IMR-90 (cell line): ENCODE data around the gene OR56B1. TPM values are rescaled to one million over a fixed set of nuclear protein-coding genes. Genes with fewer than 3 reads are reported as not detected.

Experiments
- ATAC-seq: fragments of 200-7000 bp; cut with Tn5 transposase; 2 replicates; pipeline ENCODE4 v1.9.1; 2020; ENCODE audit warnings: low read depth, mild to moderate bottlenecking, moderate library complexity
- BruUV-seq: library from RNA; stranded (reverse); fragments of 400-500 nt; replicated peaks from 2 replicates; lab custom pipeline; 2021; lab: Mats Ljungman, UMichigan
- CTCF ChIA-PET: fragments of 300-600 bp; formaldehyde crosslinking; extraction: SDS; loops from one replicate; lab custom pipeline; 2021; ENCODE audit warnings: antibody characterized with exemption; lab: Yijun Ruan, JAX
- POLR2A ChIA-PET: fragments of 300-600 bp; sonication (Branson Sonifier 250); formaldehyde crosslinking; loops from one replicate; lab custom pipeline; 2022; ENCODE audit warnings: antibody characterized with exemption; ENCODE audit not compliant: unreplicated experiment; lab: Charles Lee
- DNase-seq: peaks from one replicate; pipeline ENCODE4 v3.0.0; 2013
- H2AFZ ChIP-seq: replicated peaks from 2 replicates; pipeline ENCODE3; 2013; ENCODE audit warnings: low read length, mild to moderate bottlenecking; ENCODE audit not compliant: poor library complexity
- H2AK5ac ChIP-seq: 2 replicates; pipeline ENCODE4 v1.6.1; 2013; ENCODE audit warnings: low read depth, low read length, inconsistent platforms
- H2AK9ac ChIP-seq: replicated peaks from 2 replicates; pipeline ENCODE3; 2013; ENCODE audit warnings: mild to moderate bottlenecking, low read depth, low read length, moderate library complexity; ENCODE audit not compliant: poor library complexity
- H2BK120ac ChIP-seq: 2 replicates; pipeline ENCODE4 v1.6.1; 2013; ENCODE audit warnings: low read depth, low read length, inconsistent platforms
- H2BK15ac ChIP-seq: 3 replicates; pipeline ENCODE4 v1.6.1; 2013; ENCODE audit warnings: low read depth, low read length, inconsistent platforms
- H2BK20ac ChIP-seq: 2 replicates; pipeline ENCODE4 v1.6.1; 2013; ENCODE audit warnings: low read depth, mild to moderate bottlenecking, inconsistent platforms, low read length, moderate library complexity
- H2BK5ac ChIP-seq: 2 replicates; pipeline ENCODE4 v1.6.1; 2013; ENCODE audit warnings: mild to moderate bottlenecking, low read depth, low read length, inconsistent platforms; ENCODE audit not compliant: poor library complexity, severe bottlenecking
- H3K14ac ChIP-seq: replicated peaks from 2 replicates; pipeline ENCODE4 v1.6.1; 2013; ENCODE audit warnings: low read depth, low read length, inconsistent platforms
- H3K18ac ChIP-seq: 2 replicates; pipeline ENCODE4 v1.6.1; 2013; ENCODE audit warnings: low read depth, low read length, control low read depth
- H3K23ac ChIP-seq: 2 replicates; pipeline ENCODE4 v1.6.1; 2013; ENCODE audit warnings: low read depth, low read length, inconsistent platforms
- H3K27ac ChIP-seq: 2 replicates; pipeline ENCODE4 v1.5.1; 2013; ENCODE audit warnings: mild to moderate bottlenecking, control low read depth, low read length; ENCODE audit not compliant: insufficient read depth
- H3K27me3 ChIP-seq: 2 replicates; pipeline ENCODE4 v1.6.1; 2013; ENCODE audit warnings: low read length; ENCODE audit not compliant: control insufficient read depth, insufficient read depth
- H3K36me3 ChIP-seq: 2 replicates; pipeline ENCODE4 v1.6.1; 2013; ENCODE audit warnings: low read length, mixed read lengths; ENCODE audit not compliant: control insufficient read depth, insufficient read depth
- H3K4ac ChIP-seq: 2 replicates; pipeline ENCODE4 v1.6.1; 2013; ENCODE audit warnings: low read depth, low read length, inconsistent platforms
- H3K4me1 ChIP-seq: 2 replicates; pipeline ENCODE4 v1.6.1; 2013; ENCODE audit warnings: low read length, mixed read lengths; ENCODE audit not compliant: control insufficient read depth, insufficient read depth
- H3K4me2 ChIP-seq: 2 replicates; pipeline ENCODE4 v1.6.1; 2013; ENCODE audit warnings: low read depth, mild to moderate bottlenecking, control low read depth, low read length, moderate library complexity
- H3K4me3 ChIP-seq: 2 replicates; pipeline ENCODE4 v1.5.1; 2013; ENCODE audit warnings: low read depth, mild to moderate bottlenecking, control low read depth, low read length, moderate library complexity; ENCODE audit not compliant: insufficient read depth
- H3K56ac ChIP-seq: 2 replicates; pipeline ENCODE4 v1.6.1; 2013; ENCODE audit warnings: low read length, inconsistent platforms; ENCODE audit not compliant: insufficient read depth; ENCODE audit errors: extremely low read depth
- H3K79me1 ChIP-seq, 2 experiments: 2 replicates each; pipeline ENCODE4 v1.6.1; 2013; ENCODE audit warnings: low read length in 2 of 2, inconsistent platforms in 1 of 2, low read depth in 1 of 2
- H3K9ac ChIP-seq: 2 replicates; pipeline ENCODE4 v1.6.1; 2013; ENCODE audit warnings: low read depth, low read length, control low read depth
- H3K9me1 ChIP-seq: 2 replicates; pipeline ENCODE4 v1.6.1; 2013; ENCODE audit warnings: low read length, inconsistent platforms; ENCODE audit not compliant: insufficient read depth
- H3K9me3 ChIP-seq: 2 replicates; pipeline ENCODE4 v1.6.1; 2013; ENCODE audit warnings: low read length; ENCODE audit not compliant: control insufficient read depth, insufficient read depth
- H4K20me1 ChIP-seq: 2 replicates; pipeline ENCODE4 v1.6.1; 2013; ENCODE audit warnings: low read length, inconsistent platforms; ENCODE audit not compliant: insufficient read depth
- H4K5ac ChIP-seq: 2 replicates; pipeline ENCODE4 v1.6.1; 2013; ENCODE audit warnings: mild to moderate bottlenecking, low read depth, low read length, control low read depth
- H4K8ac ChIP-seq, 2 experiments: 2 replicates each; pipeline ENCODE4 v1.6.1; 2013; ENCODE audit warnings: low read depth in 2 of 2, low read length in 2 of 2, control low read depth in 1 of 2, inconsistent platforms in 1 of 2
- H4K91ac ChIP-seq: 2 replicates; pipeline ENCODE4 v1.6.1; 2013; ENCODE audit warnings: low read depth, low read length, inconsistent platforms; ENCODE audit not compliant: insufficient read depth
- BHLHE40 ChIP-seq: fragments of 150-350 bp; IDR thresholded peaks from 2 replicates; pipeline ENCODE4 v1.6.1; 2016; ENCODE audit warnings: mild to moderate bottlenecking, low read depth, low read length
- CEBPB ChIP-seq: IDR thresholded peaks from 2 replicates; pipeline ENCODE4 v1.6.1; 2012; ENCODE audit warnings: low read depth, low read length, improper control_type of control experiment
- CHD1 ChIP-seq: IDR thresholded peaks from 2 replicates; pipeline ENCODE4 v1.6.1; 2012; ENCODE audit warnings: low read depth, low read length, improper control_type of control experiment
- FOS ChIP-seq: fragments of 150-350 bp; IDR thresholded peaks from 2 replicates; pipeline ENCODE4 v1.6.1; 2016; ENCODE audit warnings: low read depth, low read length
- MAFK ChIP-seq: IDR thresholded peaks from 2 replicates; pipeline ENCODE4 v1.6.1; 2012; ENCODE audit warnings: low read depth, low read length, improper control_type of control experiment
- MXI1 ChIP-seq: IDR thresholded peaks from 2 replicates; pipeline ENCODE4 v1.6.1; 2012; ENCODE audit warnings: low read depth, mild to moderate bottlenecking, low read length, moderate library complexity, borderline replicate concordance
- NFE2L2 ChIP-seq: fragments of 150-350 bp; IDR thresholded peaks from 2 replicates; pipeline ENCODE4 v1.6.1; 2016; ENCODE audit warnings: low read depth, mild to moderate bottlenecking, low read length
- POLR2A ChIP-seq: IDR thresholded peaks from 2 replicates; pipeline ENCODE4 v1.6.1; 2012; ENCODE audit warnings: mild to moderate bottlenecking, low read depth, low read length
- RAD21 ChIP-seq: IDR thresholded peaks from 2 replicates; pipeline ENCODE4 v1.6.1; 2012; ENCODE audit warnings: low read length, improper control_type of control experiment
- RCOR1 ChIP-seq: IDR thresholded peaks from 2 replicates; pipeline ENCODE4 v1.6.1; 2012; ENCODE audit warnings: mild to moderate bottlenecking, low read length, improper control_type of control experiment; ENCODE audit not compliant: insufficient replicate concordance
- RFX5 ChIP-seq: IDR thresholded peaks from 2 replicates; pipeline ENCODE4 v1.8.0; 2012; ENCODE audit warnings: low read depth, mild to moderate bottlenecking, low read length, moderate library complexity
- WGBS, 2 experiments: methylation state at CpG; one replicate each; pipeline versions ENCODE4 v1.1.5 to v1.1.7; 2013; ENCODE audit warnings: missing lambda C conversion rate in 2 of 2; ENCODE audit not compliant: insufficient read length in 1 of 2; ENCODE audit errors: extremely low coverage in 2 of 2; 5-methylcytosine and 5-hydroxymethylcytosine counted together
- dilution Hi-C: fragments of 300-500 bp; cut with HindIII; formaldehyde crosslinking; loops from one replicate; pipeline ENCODE4 v1.14.3; 2018; ENCODE audit warnings: low sequenced_read_pairs; ENCODE audit not compliant: unreplicated experiment
- in situ Hi-C: fragments of 300-500 bp; cut with MboI; formaldehyde crosslinking; loops from 3 replicates; pipeline ENCODE4 v1.14.3; 2019; ENCODE audit warnings: low sequenced_read_pairs, inconsistent platforms, mixed read lengths
- intact Hi-C: fragments of 100-400 bp; cut with micrococcal nuclease; formaldehyde crosslinking; loops from 2 replicates; pipeline ENCODE4 v1.10.0; 2022
- polyA plus RNA-seq, 3 experiments: library from polyadenylated mRNA; depleted of rRNA; stranded (reverse); fragments of >200 nt; gene quantifications; 2 replicates each; pipeline ENCODE4 v1.2.3, GENCODE V29; 2012; ENCODE audit warnings: low replicate concordance in 1 of 3
- total RNA-seq: library from RNA; depleted of rRNA; stranded (reverse); fragments of >200 nt; gene quantifications from 2 replicates; pipeline ENCODE4 v1.2.3, GENCODE V29; 2012
- TF ChIP-seq, protein P1 (sequence below): conservative IDR thresholded peaks from 2 replicates; pipeline ENCODE4 v1.5.1; 2012; ENCODE audit warnings: mild to moderate bottlenecking, low read depth, low read length, improper control_type of control experiment
- TF ChIP-seq, protein P2 (sequence below): fragments of 150-350 bp; IDR thresholded peaks from 2 replicates; pipeline ENCODE4 v1.6.1; 2017; ENCODE audit warnings: mild to moderate bottlenecking, antibody characterized with exemption, low read length, low read depth
- TF ChIP-seq, protein P3 (sequence below): fragments of 150-350 bp; IDR thresholded peaks from 2 replicates; pipeline ENCODE4 v1.6.1; 2016; ENCODE audit warnings: low read depth, mild to moderate bottlenecking, low read length, moderate library complexity, borderline replicate concordance

The OR56B1 gene
- total and polyA plus RNA-seq, 2 of the 4 experiments (the other 2 are of a cell fraction) = not detected

DNA sequence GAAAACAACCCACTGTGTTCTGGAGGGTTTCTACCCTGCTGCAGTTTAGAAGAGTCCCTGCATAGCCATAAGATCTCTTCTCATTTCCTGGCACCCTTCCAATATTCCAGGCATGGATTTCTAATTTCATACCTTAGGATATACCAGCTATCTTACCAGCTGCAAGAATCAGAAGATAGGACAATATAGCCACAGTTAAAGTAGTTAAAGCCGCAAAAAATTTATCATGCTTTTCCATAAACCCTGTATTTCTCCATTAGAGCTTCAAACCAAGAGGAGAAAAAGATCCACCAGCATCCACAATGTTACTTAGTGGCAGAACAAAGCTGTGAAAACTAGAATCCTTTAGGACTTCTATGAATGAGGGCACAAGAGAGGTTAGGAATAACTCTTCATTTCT is 8.6 kb upstream of the OR56B1 start:
- H3K4me1 ChIP-seq = no peaks in the 10 kb centered on the region
- no peak overlapping the region for H2AK5ac ChIP-seq
- H3K4me2 ChIP-seq = no peak overlapping the region
- POLR2A ChIA-PET = no interaction called here
- H4K20me1 ChIP-seq = no peaks in the 10 kb centered on the region
- no peak overlapping the region for H3K56ac ChIP-seq
- no peak overlapping the region for H3K9ac ChIP-seq
- in situ Hi-C loops (no loop called here), dilution Hi-C loops (no loop called here), intact Hi-C loops (no loop called here)
- WGBS, 2 experiments = no CpG with 5 or more reads among the region's 1 CpG
- H3K14ac ChIP-seq = no peak overlapping the region
- H2BK15ac ChIP-seq = no peak overlapping the region
- H3K79me1 ChIP-seq = no peaks in the 10 kb centered on the region
- H4K5ac ChIP-seq = no peak overlapping the region
- ATAC-seq = no peak
- H3K27me3 ChIP-seq = no peaks in the 10 kb centered on the region; the same call in none of the 2 replicates
- no peak overlapping the region for H3K4me3 ChIP-seq
- no peak overlapping the region for H2BK20ac ChIP-seq
- no peaks in the 10 kb centered on the region for H3K36me3 ChIP-seq
- no peak overlapping the region for H2AFZ ChIP-seq
- no peak overlapping the region for H2BK5ac ChIP-seq
- H2BK120ac ChIP-seq = no peak overlapping the region
- CTCF ChIA-PET = interaction anchor here (0.6 to 1.0 kb wide), 2 partner anchors 62 to 155 kb away, joined by 3 read pairs; no protein-coding TSS in a partner anchor
- no TSS peak for BruUV-seq
- no peak overlapping the region for H4K91ac ChIP-seq
- H3K9me3 ChIP-seq = no peaks in the 10 kb centered on the region
- no peak overlapping the region for H3K4ac ChIP-seq
- H3K23ac ChIP-seq = no peak overlapping the region
- no peak overlapping the region for H3K27ac ChIP-seq
- H3K9me1 ChIP-seq = no peaks in the 10 kb centered on the region
- H4K8ac ChIP-seq = no peak overlapping the region
- TF ChIP-seq POLR2A (no peak), RAD21 (no peak), RFX5 (no peak), RCOR1 (no peak), BHLHE40 (no peak), NFE2L2 (no peak), FOS (no peak), MAFK (no peak), MXI1 (no peak), CEBPB (no peak), CHD1 (no peak)
- TF ChIP-seq, protein P1, sequence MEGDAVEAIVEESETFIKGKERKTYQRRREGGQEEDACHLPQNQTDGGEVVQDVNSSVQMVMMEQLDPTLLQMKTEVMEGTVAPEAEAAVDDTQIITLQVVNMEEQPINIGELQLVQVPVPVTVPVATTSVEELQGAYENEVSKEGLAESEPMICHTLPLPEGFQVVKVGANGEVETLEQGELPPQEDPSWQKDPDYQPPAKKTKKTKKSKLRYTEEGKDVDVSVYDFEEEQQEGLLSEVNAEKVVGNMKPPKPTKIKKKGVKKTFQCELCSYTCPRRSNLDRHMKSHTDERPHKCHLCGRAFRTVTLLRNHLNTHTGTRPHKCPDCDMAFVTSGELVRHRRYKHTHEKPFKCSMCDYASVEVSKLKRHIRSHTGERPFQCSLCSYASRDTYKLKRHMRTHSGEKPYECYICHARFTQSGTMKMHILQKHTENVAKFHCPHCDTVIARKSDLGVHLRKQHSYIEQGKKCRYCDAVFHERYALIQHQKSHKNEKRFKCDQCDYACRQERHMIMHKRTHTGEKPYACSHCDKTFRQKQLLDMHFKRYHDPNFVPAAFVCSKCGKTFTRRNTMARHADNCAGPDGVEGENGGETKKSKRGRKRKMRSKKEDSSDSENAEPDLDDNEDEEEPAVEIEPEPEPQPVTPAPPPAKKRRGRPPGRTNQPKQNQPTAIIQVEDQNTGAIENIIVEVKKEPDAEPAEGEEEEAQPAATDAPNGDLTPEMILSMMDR = no peak
- TF ChIP-seq, protein P2, sequence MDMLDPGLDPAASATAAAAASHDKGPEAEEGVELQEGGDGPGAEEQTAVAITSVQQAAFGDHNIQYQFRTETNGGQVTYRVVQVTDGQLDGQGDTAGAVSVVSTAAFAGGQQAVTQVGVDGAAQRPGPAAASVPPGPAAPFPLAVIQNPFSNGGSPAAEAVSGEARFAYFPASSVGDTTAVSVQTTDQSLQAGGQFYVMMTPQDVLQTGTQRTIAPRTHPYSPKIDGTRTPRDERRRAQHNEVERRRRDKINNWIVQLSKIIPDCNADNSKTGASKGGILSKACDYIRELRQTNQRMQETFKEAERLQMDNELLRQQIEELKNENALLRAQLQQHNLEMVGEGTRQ = no peak
- TF ChIP-seq, protein P3, sequence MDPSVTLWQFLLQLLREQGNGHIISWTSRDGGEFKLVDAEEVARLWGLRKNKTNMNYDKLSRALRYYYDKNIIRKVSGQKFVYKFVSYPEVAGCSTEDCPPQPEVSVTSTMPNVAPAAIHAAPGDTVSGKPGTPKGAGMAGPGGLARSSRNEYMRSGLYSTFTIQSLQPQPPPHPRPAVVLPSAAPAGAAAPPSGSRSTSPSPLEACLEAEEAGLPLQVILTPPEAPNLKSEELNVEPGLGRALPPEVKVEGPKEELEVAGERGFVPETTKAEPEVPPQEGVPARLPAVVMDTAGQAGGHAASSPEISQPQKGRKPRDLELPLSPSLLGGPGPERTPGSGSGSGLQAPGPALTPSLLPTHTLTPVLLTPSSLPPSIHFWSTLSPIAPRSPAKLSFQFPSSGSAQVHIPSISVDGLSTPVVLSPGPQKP = no peak
- DNase-seq = no peak
- no peak overlapping the region for H3K18ac ChIP-seq
- no peak overlapping the region for H2AK9ac ChIP-seq
